WTC11 (cell line): ENCODE results near the gene OR10H3. TPM values are rescaled to one million over a fixed set of nuclear protein-coding genes. Genes with fewer than 3 reads are reported as not detected.

ENCODE experiments used
- ATAC-seq: fragments of 200-7000 bp; cut with Tn5 transposase; 2 replicates; pipeline ENCODE4 v1.10.0; 2021; ENCODE audit warnings: mild to moderate bottlenecking, moderate library complexity
- Bru-seq: library from RNA; stranded (reverse); fragments of 400-500 nt; gene quantifications from one replicate; lab custom pipeline; 2021; lab: Mats Ljungman, UMichigan
- CTCF ChIA-PET: fragments of 300-600 bp; sonication (Branson Sonifier 250); formaldehyde crosslinking; loops from one replicate; lab custom pipeline; 2021; ENCODE audit warnings: antibody characterized with exemption; lab: Charles Lee
- POLR2A ChIA-PET: fragments of 350-600 bp; sonication (Branson Sonifier 250); formaldehyde crosslinking; loops from one replicate; lab custom pipeline; 2021; ENCODE audit warnings: antibody characterized with exemption; lab: Charles Lee
- DNase-seq: peaks from one replicate; pipeline ENCODE4 v3.0.0; 2021; ENCODE audit warnings: low spot score
- H3K27ac Mint-ChIP-seq: 2 replicates; pipeline ENCODE4 v1.8.0; 2021; ENCODE audit warnings: mixed read lengths
- H3K27me3 Mint-ChIP-seq: 2 replicates; pipeline ENCODE4 v1.8.0; 2021; ENCODE audit warnings: low read depth, mild to moderate bottlenecking, moderate library complexity, mixed read lengths
- H3K36me3 Mint-ChIP-seq: 2 replicates; pipeline ENCODE4 v1.8.0; 2021; ENCODE audit warnings: mixed read lengths
- H3K4me1 Mint-ChIP-seq: 2 replicates; pipeline ENCODE4 v1.8.0; 2022; ENCODE audit warnings: mixed read lengths
- H3K4me3 Mint-ChIP-seq: 2 replicates; pipeline ENCODE4 v1.8.0; 2021; ENCODE audit warnings: mild to moderate bottlenecking, moderate library complexity, mixed read lengths
- H3K9me3 Mint-ChIP-seq: 2 replicates; pipeline ENCODE4 v1.8.0; 2021; ENCODE audit warnings: mixed read lengths
- FOXK1 ChIP-seq: sonication (generic); formaldehyde crosslinking; IDR thresholded peaks from 2 replicates; pipeline ENCODE4 v1.8.0; 2022; ENCODE audit warnings: mild to moderate bottlenecking, moderate library complexity, missing genetic modification reagents
- ZNF232 ChIP-seq: sonication (generic); formaldehyde crosslinking; IDR thresholded peaks from 2 replicates; pipeline ENCODE4 v1.8.0; 2022; ENCODE audit warnings: mild to moderate bottlenecking, missing genetic modification reagents
- ZNF263 ChIP-seq: sonication (generic); formaldehyde crosslinking; IDR thresholded peaks from 2 replicates; pipeline ENCODE4 v1.8.1; 2022; ENCODE audit warnings: low read depth, mild to moderate bottlenecking, moderate library complexity, missing genetic modification reagents
- ZNF423 ChIP-seq: fragments of 250-450 bp; sonication (Bioruptor Pico); IDR thresholded peaks from 2 replicates; pipeline ENCODE4 v2.1.2; 2022; ENCODE audit warnings: mild to moderate bottlenecking, moderate library complexity
- long read RNA-seq, 3 experiments: library from RNA in 1 of 3; library from capped mRNA in 1 of 3; library from polyadenylated mRNA in 1 of 3; unstranded in 2 of 3; stranded (forward) in 1 of 3; transcript quantifications; one replicate each; pipeline ENCODE4 v2.0.0, GENCODE V29; 2021
- total RNA-seq: library from RNA; stranded (reverse); gene quantifications from 3 replicates; pipeline ENCODE4 v1.2.3, GENCODE V29; 2021
- TF ChIP-seq, protein P1 (sequence below): sonication (generic); formaldehyde crosslinking; IDR thresholded peaks from 2 replicates; pipeline ENCODE4 v1.8.1; 2023; ENCODE audit warnings: mild to moderate bottlenecking, missing genetic modification reagents, moderate library complexity
- TF ChIP-seq, protein P2 (sequence below): sonication (generic); formaldehyde crosslinking; IDR thresholded peaks from 2 replicates; pipeline ENCODE4 v1.8.1; 2023; ENCODE audit warnings: mild to moderate bottlenecking, missing genetic modification reagents, borderline replicate concordance
- TF ChIP-seq, protein P3 (sequence below): sonication (generic); formaldehyde crosslinking; IDR thresholded peaks from 2 replicates; pipeline ENCODE4 v1.8.1; 2022; ENCODE audit warnings: low read depth, mild to moderate bottlenecking, moderate library complexity, missing genetic modification reagents, borderline replicate concordance
- TF ChIP-seq, protein P4 (sequence below): sonication (generic); formaldehyde crosslinking; IDR thresholded peaks from 2 replicates; pipeline ENCODE4 v1.8.1; 2023; ENCODE audit warnings: mild to moderate bottlenecking, missing genetic modification reagents
- TF ChIP-seq, protein P5 (sequence below): sonication (generic); formaldehyde crosslinking; IDR thresholded peaks from 2 replicates; pipeline ENCODE4 v1.8.0; 2022; ENCODE audit warnings: mild to moderate bottlenecking, missing genetic modification reagents
- TF ChIP-seq, protein P6 (sequence below): sonication (generic); formaldehyde crosslinking; IDR thresholded peaks from 2 replicates; pipeline ENCODE4 v1.8.0; 2022; ENCODE audit warnings: mild to moderate bottlenecking, missing genetic modification reagents
- TF ChIP-seq, protein P7 (sequence below): sonication (generic); formaldehyde crosslinking; IDR thresholded peaks from 2 replicates; pipeline ENCODE4 v1.8.1; 2023; ENCODE audit warnings: mild to moderate bottlenecking, missing genetic modification reagents
- TF ChIP-seq, protein P8 (sequence below): sonication (generic); formaldehyde crosslinking; IDR thresholded peaks from 2 replicates; pipeline ENCODE4 v1.8.0; 2022; ENCODE audit warnings: mild to moderate bottlenecking, missing genetic modification reagents

The OR10H3 gene, protein sequence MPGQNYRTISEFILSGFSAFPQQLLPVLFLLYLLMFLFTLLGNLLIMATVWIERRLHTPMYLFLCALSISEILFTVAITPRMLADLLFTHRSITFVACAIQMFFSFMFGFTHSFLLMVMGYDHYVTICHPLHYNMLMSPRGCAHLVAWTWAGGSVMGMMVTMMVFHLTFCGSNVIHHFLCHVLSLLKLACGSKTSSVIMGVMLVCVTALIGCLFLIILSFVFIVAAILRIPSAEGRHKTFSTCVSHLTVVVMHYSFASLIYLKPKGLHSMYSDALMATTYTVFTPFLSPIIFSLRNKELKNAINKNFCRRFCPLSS
- not detected in 3 replicates for total RNA-seq
- not detected for Bru-seq, nascent RNA
- long read RNA-seq, experiment 1, result 0 reads
- long read RNA-seq, experiment 2, result 0 reads
- long read RNA-seq, experiment 3, result 0 reads

DNA sequence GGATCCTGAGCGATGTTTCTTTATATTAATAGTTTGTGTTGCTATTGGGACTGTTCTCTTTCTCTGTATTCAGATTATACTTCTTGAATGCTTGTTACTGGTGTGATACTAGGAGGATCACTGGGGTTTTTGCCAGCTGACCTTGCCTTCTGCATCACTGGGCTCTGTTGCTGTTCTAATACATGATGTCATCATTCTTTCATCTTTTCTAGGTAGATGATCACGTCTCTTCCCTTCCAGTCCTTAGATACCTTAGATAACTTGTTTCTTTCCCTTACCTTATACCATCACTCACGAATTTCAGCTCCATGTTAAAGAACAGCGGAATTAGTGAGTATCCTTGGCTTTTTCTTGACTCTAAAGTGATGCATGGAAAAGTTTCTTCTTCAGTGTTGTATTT, at the start of gene OR10H3:
Gene OR10H3 (plus strand): TSS at position 264 of the 400 bp plus-strand sequence. CDS start 3,408 bp downstream, outside the sequence.
- H3K27me3 Mint-ChIP-seq, result peaks cover 13% of the 10 kb centered on the region
- ChIA-PET CTCF (no interaction called here), POLR2A (no interaction called here)
- no peaks in the 10 kb centered on the region for H3K4me1 Mint-ChIP-seq
- H3K36me3 Mint-ChIP-seq, result peaks cover 65% of the 10 kb centered on the region
- no peak for ATAC-seq
- DNase-seq, result no peak
- TF ChIP-seq, protein P1, sequence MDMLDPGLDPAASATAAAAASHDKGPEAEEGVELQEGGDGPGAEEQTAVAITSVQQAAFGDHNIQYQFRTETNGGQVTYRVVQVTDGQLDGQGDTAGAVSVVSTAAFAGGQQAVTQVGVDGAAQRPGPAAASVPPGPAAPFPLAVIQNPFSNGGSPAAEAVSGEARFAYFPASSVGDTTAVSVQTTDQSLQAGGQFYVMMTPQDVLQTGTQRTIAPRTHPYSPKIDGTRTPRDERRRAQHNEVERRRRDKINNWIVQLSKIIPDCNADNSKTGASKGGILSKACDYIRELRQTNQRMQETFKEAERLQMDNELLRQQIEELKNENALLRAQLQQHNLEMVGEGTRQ (CRISPR knock-in tag), result no peak
- TF ChIP-seq ZNF423 (CRISPR knock-in tag) (no peak), ZNF263 (CRISPR knock-in tag) (no peak), ZNF232 (no peak), FOXK1 (CRISPR knock-in tag) (no peak)
- TF ChIP-seq, protein P2, sequence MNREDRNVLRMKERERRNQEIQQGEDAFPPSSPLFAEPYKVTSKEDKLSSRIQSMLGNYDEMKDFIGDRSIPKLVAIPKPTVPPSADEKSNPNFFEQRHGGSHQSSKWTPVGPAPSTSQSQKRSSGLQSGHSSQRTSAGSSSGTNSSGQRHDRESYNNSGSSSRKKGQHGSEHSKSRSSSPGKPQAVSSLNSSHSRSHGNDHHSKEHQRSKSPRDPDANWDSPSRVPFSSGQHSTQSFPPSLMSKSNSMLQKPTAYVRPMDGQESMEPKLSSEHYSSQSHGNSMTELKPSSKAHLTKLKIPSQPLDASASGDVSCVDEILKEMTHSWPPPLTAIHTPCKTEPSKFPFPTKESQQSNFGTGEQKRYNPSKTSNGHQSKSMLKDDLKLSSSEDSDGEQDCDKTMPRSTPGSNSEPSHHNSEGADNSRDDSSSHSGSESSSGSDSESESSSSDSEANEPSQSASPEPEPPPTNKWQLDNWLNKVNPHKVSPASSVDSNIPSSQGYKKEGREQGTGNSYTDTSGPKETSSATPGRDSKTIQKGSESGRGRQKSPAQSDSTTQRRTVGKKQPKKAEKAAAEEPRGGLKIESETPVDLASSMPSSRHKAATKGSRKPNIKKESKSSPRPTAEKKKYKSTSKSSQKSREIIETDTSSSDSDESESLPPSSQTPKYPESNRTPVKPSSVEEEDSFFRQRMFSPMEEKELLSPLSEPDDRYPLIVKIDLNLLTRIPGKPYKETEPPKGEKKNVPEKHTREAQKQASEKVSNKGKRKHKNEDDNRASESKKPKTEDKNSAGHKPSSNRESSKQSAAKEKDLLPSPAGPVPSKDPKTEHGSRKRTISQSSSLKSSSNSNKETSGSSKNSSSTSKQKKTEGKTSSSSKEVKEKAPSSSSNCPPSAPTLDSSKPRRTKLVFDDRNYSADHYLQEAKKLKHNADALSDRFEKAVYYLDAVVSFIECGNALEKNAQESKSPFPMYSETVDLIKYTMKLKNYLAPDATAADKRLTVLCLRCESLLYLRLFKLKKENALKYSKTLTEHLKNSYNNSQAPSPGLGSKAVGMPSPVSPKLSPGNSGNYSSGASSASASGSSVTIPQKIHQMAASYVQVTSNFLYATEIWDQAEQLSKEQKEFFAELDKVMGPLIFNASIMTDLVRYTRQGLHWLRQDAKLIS, result no peak
- TF ChIP-seq, protein P3, sequence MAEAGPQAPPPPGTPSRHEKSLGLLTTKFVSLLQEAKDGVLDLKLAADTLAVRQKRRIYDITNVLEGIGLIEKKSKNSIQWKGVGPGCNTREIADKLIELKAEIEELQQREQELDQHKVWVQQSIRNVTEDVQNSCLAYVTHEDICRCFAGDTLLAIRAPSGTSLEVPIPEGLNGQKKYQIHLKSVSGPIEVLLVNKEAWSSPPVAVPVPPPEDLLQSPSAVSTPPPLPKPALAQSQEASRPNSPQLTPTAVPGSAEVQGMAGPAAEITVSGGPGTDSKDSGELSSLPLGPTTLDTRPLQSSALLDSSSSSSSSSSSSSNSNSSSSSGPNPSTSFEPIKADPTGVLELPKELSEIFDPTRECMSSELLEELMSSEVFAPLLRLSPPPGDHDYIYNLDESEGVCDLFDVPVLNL (CRISPR knock-in tag), result no peak
- TF ChIP-seq, protein P4, sequence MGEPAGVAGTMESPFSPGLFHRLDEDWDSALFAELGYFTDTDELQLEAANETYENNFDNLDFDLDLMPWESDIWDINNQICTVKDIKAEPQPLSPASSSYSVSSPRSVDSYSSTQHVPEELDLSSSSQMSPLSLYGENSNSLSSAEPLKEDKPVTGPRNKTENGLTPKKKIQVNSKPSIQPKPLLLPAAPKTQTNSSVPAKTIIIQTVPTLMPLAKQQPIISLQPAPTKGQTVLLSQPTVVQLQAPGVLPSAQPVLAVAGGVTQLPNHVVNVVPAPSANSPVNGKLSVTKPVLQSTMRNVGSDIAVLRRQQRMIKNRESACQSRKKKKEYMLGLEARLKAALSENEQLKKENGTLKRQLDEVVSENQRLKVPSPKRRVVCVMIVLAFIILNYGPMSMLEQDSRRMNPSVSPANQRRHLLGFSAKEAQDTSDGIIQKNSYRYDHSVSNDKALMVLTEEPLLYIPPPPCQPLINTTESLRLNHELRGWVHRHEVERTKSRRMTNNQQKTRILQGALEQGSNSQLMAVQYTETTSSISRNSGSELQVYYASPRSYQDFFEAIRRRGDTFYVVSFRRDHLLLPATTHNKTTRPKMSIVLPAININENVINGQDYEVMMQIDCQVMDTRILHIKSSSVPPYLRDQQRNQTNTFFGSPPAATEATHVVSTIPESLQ (CRISPR knock-in tag), result no peak
- TF ChIP-seq, protein P5, sequence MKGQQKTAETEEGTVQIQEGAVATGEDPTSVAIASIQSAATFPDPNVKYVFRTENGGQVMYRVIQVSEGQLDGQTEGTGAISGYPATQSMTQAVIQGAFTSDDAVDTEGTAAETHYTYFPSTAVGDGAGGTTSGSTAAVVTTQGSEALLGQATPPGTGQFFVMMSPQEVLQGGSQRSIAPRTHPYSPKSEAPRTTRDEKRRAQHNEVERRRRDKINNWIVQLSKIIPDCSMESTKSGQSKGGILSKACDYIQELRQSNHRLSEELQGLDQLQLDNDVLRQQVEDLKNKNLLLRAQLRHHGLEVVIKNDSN (CRISPR knock-in tag), result no peak
- TF ChIP-seq, protein P6, sequence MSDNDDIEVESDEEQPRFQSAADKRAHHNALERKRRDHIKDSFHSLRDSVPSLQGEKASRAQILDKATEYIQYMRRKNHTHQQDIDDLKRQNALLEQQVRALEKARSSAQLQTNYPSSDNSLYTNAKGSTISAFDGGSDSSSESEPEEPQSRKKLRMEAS (CRISPR knock-in tag), result no peak
- TF ChIP-seq, protein P7, sequence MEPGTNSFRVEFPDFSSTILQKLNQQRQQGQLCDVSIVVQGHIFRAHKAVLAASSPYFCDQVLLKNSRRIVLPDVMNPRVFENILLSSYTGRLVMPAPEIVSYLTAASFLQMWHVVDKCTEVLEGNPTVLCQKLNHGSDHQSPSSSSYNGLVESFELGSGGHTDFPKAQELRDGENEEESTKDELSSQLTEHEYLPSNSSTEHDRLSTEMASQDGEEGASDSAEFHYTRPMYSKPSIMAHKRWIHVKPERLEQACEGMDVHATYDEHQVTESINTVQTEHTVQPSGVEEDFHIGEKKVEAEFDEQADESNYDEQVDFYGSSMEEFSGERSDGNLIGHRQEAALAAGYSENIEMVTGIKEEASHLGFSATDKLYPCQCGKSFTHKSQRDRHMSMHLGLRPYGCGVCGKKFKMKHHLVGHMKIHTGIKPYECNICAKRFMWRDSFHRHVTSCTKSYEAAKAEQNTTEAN (CRISPR knock-in tag), result no peak
- TF ChIP-seq, protein P8, sequence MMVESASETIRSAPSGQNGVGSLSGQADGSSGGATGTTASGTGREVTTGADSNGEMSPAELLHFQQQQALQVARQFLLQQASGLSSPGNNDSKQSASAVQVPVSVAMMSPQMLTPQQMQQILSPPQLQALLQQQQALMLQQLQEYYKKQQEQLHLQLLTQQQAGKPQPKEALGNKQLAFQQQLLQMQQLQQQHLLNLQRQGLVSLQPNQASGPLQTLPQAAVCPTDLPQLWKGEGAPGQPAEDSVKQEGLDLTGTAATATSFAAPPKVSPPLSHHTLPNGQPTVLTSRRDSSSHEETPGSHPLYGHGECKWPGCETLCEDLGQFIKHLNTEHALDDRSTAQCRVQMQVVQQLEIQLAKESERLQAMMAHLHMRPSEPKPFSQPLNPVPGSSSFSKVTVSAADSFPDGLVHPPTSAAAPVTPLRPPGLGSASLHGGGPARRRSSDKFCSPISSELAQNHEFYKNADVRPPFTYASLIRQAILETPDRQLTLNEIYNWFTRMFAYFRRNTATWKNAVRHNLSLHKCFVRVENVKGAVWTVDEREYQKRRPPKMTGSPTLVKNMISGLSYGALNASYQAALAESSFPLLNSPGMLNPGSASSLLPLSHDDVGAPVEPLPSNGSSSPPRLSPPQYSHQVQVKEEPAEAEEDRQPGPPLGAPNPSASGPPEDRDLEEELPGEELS, result no peak
- peaks cover 76% of the 10 kb centered on the region for H3K9me3 Mint-ChIP-seq
- no peak within 1 kb of the TSS for H3K27ac Mint-ChIP-seq
- H3K4me3 Mint-ChIP-seq, result no peak within 1 kb of the TSS
